HG03045 (cell line): ENCODE results near the gene ARL9.
A peak's percentile ranks its signal among the peaks of the same experiment; 100 is the strongest.

ENCODE experiments used
- ATAC-seq: cut with Tn5 transposase; IDR thresholded peaks from one replicate; pipeline ENCODE4 v1.9.1; 2021; ENCODE audit warnings: mild to moderate bottlenecking, moderate library complexity; ENCODE audit not compliant: unreplicated experiment

ARL9 gene

GRCh38 chr4:56531149-56531770, 25.7 kb downstream of the ARL9 start:
- ATAC-seq, result no peak

GRCh38 chr4:56531823-56532222, 26.2 kb downstream of the ARL9 start:
- no peak for ATAC-seq

- no peak for ATAC-seq
These were observed 26.6 kb downstream of the ARL9 start for GRCh38 chr4:56532239-56532638.

- no peak for ATAC-seq
These were observed 30.3 kb downstream of the ARL9 start for GRCh38 chr4:56535915-56536314.

GRCh38 chr4:56537147-56537546, 31.6 kb downstream of the ARL9 start:
- ATAC-seq, result no peak

- ATAC-seq, result no peak
These were observed 35.2 kb downstream of the ARL9 start for GRCh38 chr4:56540826-56541225.

- ATAC-seq, result peak; percentile 98
These were observed 39.1 kb downstream of the ARL9 start for GRCh38 chr4:56544573-56545131.

- no peak for ATAC-seq
These were observed 45.1 kb downstream of the ARL9 start for GRCh38 chr4:56550642-56551041.

GRCh38 chr4:56551516-56551915, 45.9 kb downstream of the ARL9 start:
- no peak for ATAC-seq

GRCh38 chr4:56552273-56552672, 46.7 kb downstream of the ARL9 start:
- ATAC-seq, result no peak

GRCh38 chr4:56570041-56570440, 64.5 kb downstream of the ARL9 start:
- no peak for ATAC-seq
